Upper lobe of left lung (tissue), 4 donors: ENCODE data around the gene HDAC7.

Experiments used
- CTCF ChIP-seq, 6 experiments: fragments of 450-650 bp in 4 of 6; fragments of 200-600 bp in 2 of 6; sonication (generic) in 2 of 6; IDR thresholded peaks; one replicate each; pipeline ENCODE4 v1.5.1; 2016 to 2019; ENCODE audit warnings: antibody characterized with exemption in 6 of 6
- EP300 ChIP-seq, 4 donors: sonication (generic); formaldehyde crosslinking; IDR thresholded peaks; one replicate each; pipeline ENCODE4 v1.5.1; 2017; ENCODE audit warnings: antibody characterized with exemption in 4 of 4, control low read depth in 2 of 4
- POLR2A ChIP-seq, 4 donors: fragments of 450-650 bp; IDR thresholded peaks; one replicate each; pipeline ENCODE4 v1.5.1; 2016 to 2017; ENCODE audit warnings: antibody characterized with exemption in 4 of 4, mild to moderate bottlenecking in 2 of 4

GRCh38 chr12:47841501-47841900 lies 21.8 kb upstream of the HDAC7 start:
- TF ChIP-seq CTCF (IDR thresholded peaks at IDR 0.05) (no peak), EP300 (IDR thresholded peaks at IDR 0.05) (no peak), POLR2A (IDR thresholded peaks at IDR 0.05) (no peak)
